ENCODE results near the gene RXFP3. TPM values are rescaled to one million over a fixed set of nuclear protein-coding genes. Genes with fewer than 3 reads are reported as not detected.

RXFP3 gene
- total RNA-seq = not detected

GRCh38 chr5:33936381-33937016 lies at the start of gene RXFP3:
Gene RXFP3 (plus strand): TSS chr5:33936386. CDS start chr5:33936741, 355 bp downstream.

GRCh38 chr5:33891788-33892619 lies 44.2 kb upstream of the RXFP3 start, which contains the start of gene ADAMTS12:
Gene ADAMTS12 (minus strand): TSS chr5:33891990. CDS start chr5:33891856, 134 bp downstream.

GRCh38 chr5:33984671-33985124 lies 48.5 kb downstream of the RXFP3 start, which contains the start of gene SLC45A2:
Gene SLC45A2 (minus strand): TSS chr5:33984693. CDS start chr5:33984583, 110 bp downstream.

Small RNAs within 50 kb of the gene (small RNA-seq; reads per million reads assigned to genes)
- gene RNU6-923P = 0 reads per million in 2 donors

Other genes with a start within 250 kb of the RXFP3 start
- gene ADAMTS12, start 44.4 kb upstream of the RXFP3 start, total RNA-seq = 1 to 10 TPM in 1 of 2 donors, under 1 TPM in 1; 1.00 to 1.0 TPM
- gene SLC45A2, start 48.3 kb downstream of the RXFP3 start, total RNA-seq = 100 to 1,000 TPM; 114 to 209 TPM
- gene AMACR, start 71.7 kb downstream of the RXFP3 start, total RNA-seq = 10 to 100 TPM; 11.0 to 21.0 TPM
- under 1 TPM; 0.33 to 0.34 TPM for gene C1QTNF3, start 106.8 kb downstream of the RXFP3 start, total RNA-seq

Data from melanocyte of skin (primary cell).